K562 (cell line): ENCODE measurements around the gene IGF1R. TPM values are rescaled to one million over a fixed set of nuclear protein-coding genes. Genes with fewer than 3 reads are reported as not detected.
A peak's percentile ranks its signal among the peaks of the same experiment; 100 is the strongest.

Experiments used
- GABPA ChIP-seq: fragments of 200-800 bp; sonication (Bioruptor generic); conservative IDR thresholded peaks from 2 replicates; pipeline ENCODE4 v1.6.1; 2016; ENCODE audit warnings: low read depth, missing genetic modification characterization, missing compliant biosample characterization
- PHF8 ChIP-seq: fragments of 200-600 bp; sonication (generic); IDR thresholded peaks from 2 replicates; pipeline ENCODE4 v1.6.1; 2012; ENCODE audit warnings: mixed run types, mild to moderate bottlenecking, inconsistent platforms, low read length, moderate library complexity, borderline replicate concordance
- TSC22D4 ChIP-seq: fragments of 450-650 bp; IDR thresholded peaks from 2 replicates; pipeline ENCODE4 v1.6.1; 2016; ENCODE audit warnings: missing genetic modification characterization, missing biosample characterization, control low read depth
- ZNF253 ChIP-seq: fragments of 250-450 bp; sonication (Bioruptor Pico); conservative IDR thresholded peaks from 2 replicates; pipeline ENCODE4 v1.6.1; 2021; ENCODE audit warnings: mild to moderate bottlenecking
- ZNF696 ChIP-seq: fragments of 250-450 bp; sonication (Bioruptor Pico); conservative IDR thresholded peaks from 2 replicates; pipeline ENCODE4 v1.4.0; 2020; ENCODE audit warnings: mild to moderate bottlenecking, moderate library complexity
- polyA plus RNA-seq, 8 experiments: library from polyadenylated mRNA; depleted of rRNA in 4 of 8; stranded (reverse) in 5 of 8; unstranded in 3 of 8; fragments of >200 nt; fragmentation: Nextera tagmentation in 2 of 8; fragmentation: Illumina TruSeq in 1 of 8; extraction: Ambion mirVana in 2 of 8; extraction: Trizol in 1 of 8; gene quantifications; 2 replicates each; pipeline versions ENCODE4 v1.2.1 to v1.2.3, GENCODE V29; 2011 to 2014; ENCODE audit warnings: inconsistent platforms in 1 of 8, missing spikeins in 1 of 8
- total RNA-seq, 7 experiments: library from RNA; depleted of rRNA in 6 of 7; stranded (reverse); fragments of >200 nt in 6 of 7; fragmentation: Illumina TruSeq in 2 of 7; extraction: Trizol in 2 of 7; gene quantifications; 2 replicates each; pipeline versions ENCODE4 v1.2.1 to v1.2.3, GENCODE V29; 2011 to 2021; ENCODE audit warnings: low replicate concordance in 1 of 7
- TF ChIP-seq, protein P1 (sequence below), 2 experiments: fragments of 450-650 bp; IDR thresholded peaks; 2 replicates each; pipeline ENCODE4 v1.6.1; 2016; ENCODE audit warnings: mild to moderate bottlenecking in 2 of 2, borderline replicate concordance in 1 of 2, low read depth in 1 of 2, moderate library complexity in 1 of 2
- TF ChIP-seq, protein P2 (sequence below): sonication (generic); formaldehyde crosslinking; IDR thresholded peaks from 2 replicates; pipeline ENCODE4 v1.8.0; 2022; ENCODE audit warnings: missing genetic modification reagents, mild to moderate bottlenecking, borderline replicate concordance
- TF ChIP-seq, protein P3 (sequence below): fragments of 250-450 bp; sonication (Bioruptor Pico); IDR thresholded peaks from 2 replicates; pipeline ENCODE4 v1.5.0; 2021; ENCODE audit warnings: mild to moderate bottlenecking, moderate library complexity
- TF ChIP-seq, protein P4 (sequence below), 3 experiments: fragments of 200-800 bp in 1 of 3; sonication (Bioruptor generic) in 1 of 3; sonication (generic) in 1 of 3; formaldehyde crosslinking in 1 of 3; IDR thresholded peaks; 2 replicates each; pipeline versions ENCODE4 v1.6.1 to v1.8.0; 2016 to 2022; ENCODE audit warnings: mild to moderate bottlenecking in 2 of 3, missing compliant biosample characterization in 2 of 3, missing genetic modification characterization in 2 of 3, missing genetic modification reagents in 1 of 3

IGF1R gene
- total and polyA plus RNA-seq, 9 of the 15 experiments (the other 6 are each of a cell fraction or from before 2014, with no cell fraction given): 0.35 to 8.0 (median 1.6) TPM

DNA sequence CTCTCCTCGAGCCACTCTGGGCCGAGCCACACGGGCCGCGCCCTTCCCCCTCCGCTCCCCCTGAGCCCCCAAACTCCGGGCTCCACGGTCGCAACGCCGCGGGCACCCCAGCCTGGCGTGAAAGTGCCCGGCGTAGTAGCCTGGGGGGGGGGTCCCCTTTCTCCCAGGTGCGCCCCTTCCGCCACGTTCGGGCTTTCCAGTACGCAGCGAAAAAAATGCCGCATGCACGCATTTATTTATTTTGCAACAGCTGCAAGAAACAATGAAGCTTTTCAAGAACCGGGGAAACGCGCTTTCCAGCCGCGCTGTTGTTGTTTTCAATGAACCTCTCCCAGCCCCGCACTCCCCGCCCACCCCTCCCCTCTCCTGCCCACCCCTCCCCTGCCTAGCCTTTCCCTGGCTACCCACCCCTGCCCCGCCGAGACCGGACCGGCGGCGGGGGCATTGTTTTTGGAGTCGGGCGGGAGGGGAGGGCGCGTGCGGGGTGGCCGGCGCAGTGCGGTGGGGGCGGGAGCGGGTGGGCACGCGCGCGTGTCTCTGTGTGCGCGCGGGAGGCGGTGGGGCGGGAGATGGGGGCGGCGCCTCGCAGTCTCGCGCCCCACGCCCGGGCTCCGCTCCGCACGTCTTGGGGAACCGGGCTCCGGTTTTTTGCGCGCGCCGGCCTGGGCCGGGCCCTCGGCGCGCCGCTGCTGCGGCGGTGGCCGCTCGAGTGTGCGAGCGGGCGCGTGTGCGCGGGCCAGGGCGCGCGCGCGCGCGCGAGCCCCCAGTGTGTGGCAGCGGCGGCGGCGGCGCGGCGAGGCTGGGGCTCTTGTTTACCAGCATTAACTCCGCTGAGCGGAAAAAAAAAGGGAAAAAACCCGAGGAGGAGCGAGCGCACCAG, at the start of gene IGF1R (continued):
- TF ChIP-seq, protein P1, sequence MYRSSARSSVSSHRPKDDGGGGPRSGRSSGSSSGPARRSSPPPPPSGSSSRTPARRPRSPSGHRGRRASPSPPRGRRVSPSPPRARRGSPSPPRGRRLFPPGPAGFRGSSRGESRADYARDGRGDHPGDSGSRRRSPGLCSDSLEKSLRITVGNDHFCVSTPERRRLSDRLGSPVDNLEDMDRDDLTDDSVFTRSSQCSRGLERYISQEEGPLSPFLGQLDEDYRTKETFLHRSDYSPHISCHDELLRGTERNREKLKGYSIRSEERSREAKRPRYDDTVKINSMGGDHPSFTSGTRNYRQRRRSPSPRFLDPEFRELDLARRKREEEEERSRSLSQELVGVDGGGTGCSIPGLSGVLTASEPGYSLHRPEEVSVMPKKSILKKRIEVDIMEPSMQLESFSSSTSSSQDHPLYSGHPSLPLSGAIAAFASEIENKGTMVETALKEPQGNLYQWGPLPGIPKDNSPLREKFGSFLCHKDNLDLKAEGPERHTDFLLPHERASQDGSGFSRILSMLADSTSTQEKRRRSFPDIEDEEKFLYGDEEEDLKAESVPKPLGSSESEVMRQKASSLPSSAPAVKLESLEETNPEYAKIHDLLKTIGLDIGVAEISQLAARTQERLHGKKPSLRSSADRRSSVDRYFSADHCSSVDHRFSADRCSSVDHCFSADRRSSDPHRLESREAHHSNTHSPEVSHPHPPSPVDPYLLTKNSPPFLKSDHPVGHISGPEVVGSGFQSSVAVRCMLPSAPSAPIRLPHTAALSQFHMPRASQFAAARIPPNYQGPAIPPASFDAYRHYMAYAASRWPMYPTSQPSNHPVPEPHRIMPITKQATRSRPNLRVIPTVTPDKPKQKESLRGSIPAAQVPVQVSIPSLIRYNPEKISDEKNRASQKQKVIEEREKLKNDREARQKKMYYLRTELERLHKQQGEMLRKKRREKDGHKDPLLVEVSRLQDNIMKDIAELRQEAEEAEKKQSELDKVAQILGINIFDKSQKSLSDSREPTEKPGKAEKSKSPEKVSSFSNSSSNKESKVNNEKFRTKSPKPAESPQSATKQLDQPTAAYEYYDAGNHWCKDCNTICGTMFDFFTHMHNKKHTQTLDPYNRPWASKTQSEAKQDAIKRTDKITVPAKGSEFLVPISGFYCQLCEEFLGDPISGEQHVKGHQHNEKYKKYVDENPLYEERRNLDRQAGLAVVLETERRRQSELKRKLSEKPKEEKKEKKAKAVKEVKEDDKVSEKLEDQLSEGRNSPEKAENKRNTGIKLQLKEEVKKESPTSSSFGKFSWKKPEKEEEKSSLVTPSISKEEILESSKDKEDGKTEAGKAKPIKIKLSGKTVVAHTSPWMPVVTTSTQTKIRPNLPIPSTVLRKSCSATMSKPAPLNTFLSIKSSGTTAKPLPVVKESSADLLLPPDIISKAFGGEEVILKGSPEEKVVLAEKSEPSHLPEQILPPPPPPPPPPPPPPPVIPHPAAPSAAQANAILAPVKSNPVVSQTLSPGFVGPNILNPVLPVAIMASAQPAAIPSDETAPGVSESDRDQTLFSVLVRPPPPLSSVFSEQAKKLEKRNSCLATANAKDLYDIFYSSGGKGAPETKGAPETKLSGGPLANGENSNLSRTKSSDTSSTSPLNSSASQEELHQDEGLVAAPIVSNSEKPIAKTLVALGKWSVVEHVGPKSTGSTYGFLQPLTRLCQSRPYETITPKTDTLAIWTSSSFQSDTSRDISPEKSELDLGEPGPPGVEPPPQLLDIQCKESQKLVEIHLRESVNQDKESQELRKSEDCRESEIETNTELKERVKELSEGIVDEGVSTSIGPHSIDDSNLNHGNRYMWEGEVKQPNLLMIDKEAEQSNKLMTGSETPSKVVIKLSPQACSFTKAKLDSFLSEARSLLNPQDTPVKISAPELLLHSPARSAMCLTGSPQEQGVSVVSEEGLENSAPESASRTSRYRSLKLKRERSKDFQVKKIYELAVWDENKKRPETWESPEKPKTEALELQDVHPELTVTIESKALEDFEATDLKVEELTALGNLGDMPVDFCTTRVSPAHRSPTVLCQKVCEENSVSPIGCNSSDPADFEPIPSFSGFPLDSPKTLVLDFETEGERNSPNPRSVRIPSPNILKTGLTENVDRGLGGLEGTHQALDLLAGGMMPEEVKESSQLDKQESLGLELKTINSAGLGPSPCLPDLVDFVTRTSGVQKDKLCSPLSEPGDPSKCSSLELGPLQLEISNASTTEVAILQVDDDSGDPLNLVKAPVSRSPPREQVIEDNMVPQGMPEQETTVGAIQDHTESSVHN (IDR thresholded peaks at IDR 0.05; ENCODE audit: borderline replicate concordance in 1 of 2, low read depth in 1 of 2): no peak
- no peak for TF ChIP-seq TSC22D4 (tag)
- no peak for TF ChIP-seq ZNF696 (CRISPR knock-in tag)
- TF ChIP-seq, protein P2, sequence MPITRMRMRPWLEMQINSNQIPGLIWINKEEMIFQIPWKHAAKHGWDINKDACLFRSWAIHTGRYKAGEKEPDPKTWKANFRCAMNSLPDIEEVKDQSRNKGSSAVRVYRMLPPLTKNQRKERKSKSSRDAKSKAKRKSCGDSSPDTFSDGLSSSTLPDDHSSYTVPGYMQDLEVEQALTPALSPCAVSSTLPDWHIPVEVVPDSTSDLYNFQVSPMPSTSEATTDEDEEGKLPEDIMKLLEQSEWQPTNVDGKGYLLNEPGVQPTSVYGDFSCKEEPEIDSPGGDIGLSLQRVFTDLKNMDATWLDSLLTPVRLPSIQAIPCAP (CRISPR knock-in tag): no peak
- TF ChIP-seq, protein P3, sequence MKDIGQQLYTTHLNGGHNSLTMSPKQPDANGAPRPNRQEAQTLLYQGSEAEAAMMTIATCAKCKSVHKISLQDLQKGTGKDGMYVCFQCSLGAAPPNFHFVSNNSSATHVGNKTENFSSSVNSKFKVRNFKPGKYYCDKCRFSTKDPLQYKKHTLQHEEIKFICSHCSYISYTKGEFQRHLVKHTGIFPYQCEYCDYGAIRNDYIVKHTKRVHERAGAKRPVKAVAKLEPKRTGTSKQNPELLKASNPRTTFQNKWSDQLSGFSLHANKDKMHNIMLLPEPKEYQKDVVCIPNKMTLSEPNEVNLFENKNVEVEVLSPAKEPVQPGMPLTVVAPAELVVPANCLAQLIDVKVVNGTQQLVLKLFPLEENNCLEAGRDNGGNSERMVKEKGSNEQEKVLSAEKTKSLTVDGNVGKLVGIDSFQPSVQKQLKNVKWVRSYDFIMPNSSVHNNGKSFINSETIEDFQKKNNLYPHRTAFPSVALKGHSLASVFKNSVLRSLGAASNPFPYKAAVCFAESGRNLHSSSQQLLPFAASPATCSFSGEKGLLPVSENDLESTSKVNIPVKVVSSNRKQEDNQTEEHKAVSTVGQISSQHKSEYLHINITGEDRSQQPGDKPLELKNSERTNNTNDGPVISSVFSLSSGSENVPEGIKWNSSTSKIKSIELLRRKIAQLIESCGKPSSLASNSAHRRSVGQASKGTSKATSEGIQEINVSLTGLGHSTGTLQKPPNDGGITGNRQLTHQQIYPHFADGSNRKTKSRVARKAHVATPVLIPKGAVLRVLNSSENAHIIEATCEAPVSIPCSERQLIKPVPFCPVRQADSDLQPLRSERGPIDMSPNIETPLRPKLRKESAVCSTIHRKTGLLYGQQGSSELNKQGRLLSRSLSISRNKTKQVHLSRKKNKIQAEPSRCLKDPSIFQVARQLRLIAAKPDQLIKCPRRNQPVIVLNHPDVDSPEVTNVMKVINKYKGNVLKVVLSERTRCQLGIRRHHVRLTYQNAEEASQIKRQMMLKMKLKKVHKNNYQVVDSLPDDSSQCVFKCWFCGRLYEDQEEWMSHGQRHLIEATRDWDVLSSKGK (CRISPR knock-in tag): no peak
- TF ChIP-seq ZNF253 (CRISPR knock-in tag): no peak
- TF ChIP-seq GABPA (tag): peak; percentile 50; the same call in 1 of the 2 replicates
- TF ChIP-seq, protein P4, sequence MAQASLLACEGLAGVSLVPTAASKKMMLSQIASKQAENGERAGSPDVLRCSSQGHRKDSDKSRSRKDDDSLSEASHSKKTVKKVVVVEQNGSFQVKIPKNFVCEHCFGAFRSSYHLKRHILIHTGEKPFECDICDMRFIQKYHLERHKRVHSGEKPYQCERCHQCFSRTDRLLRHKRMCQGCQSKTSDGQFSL (CRISPR knock-in tag; IDR thresholded peaks at IDR 0.05): peak; percentile 24; the same call in 1 of the 2 replicates
- TF ChIP-seq, protein P4 (tag; IDR thresholded peaks at IDR 0.05): peak in 1 of 2 experiments; percentile 73; a peak in 2 of 4 replicates
- peak; percentile 50; the same call in 1 of the 2 replicates for TF ChIP-seq PHF8
